ENCODE data around the gene GJA3. TPM values are rescaled to one million over a fixed set of nuclear protein-coding genes. Genes with fewer than 3 reads are reported as not detected.
A peak's percentile ranks its signal among the peaks of the same experiment; 100 is the strongest.

GJA3 gene
- total and polyA plus RNA-seq, 2 of the 8 experiments (the other 6 are each of a cell fraction or from before 2014, with no cell fraction given): 0.12 to 0.60 TPM

- H2BK5ac ChIP-seq (ENCODE audit: low read depth, low read length): no peak overlapping the region
- DNase-seq (ENCODE audit: low read depth in 1 of 2, low spot score in 2 of 2) (peak in 1 of 2 experiments; percentile 39), FAIRE-seq (no peak)
- CTCF ChIA-PET (ENCODE audit: partially characterized antibody): interaction anchor here (0.6 to 1.7 kb wide), 9 partner anchors 13 to 159 kb away, joined by 3 to 10 read pairs (median 4); no protein-coding TSS in a partner anchor
- no peak overlapping the region for H4K8ac ChIP-seq (ENCODE audit: extremely low read depth, insufficient read depth, low read length)
- H3K56ac ChIP-seq (replicated peaks; ENCODE audit: insufficient read length, low read depth, low read length): no peak overlapping the region
- H3K27ac ChIP-seq (ENCODE audit: low read depth, low read length): no peak overlapping the region
- H3K23me2 ChIP-seq (ENCODE audit: low read depth, low read length): no peaks in the 10 kb centered on the region
- TF ChIP-seq CHD2 (IDR thresholded peaks at IDR 0.05; ENCODE audit: low read length): no peak
- TF ChIP-seq BCL11A (IDR thresholded peaks at IDR 0.05; ENCODE audit: low read depth in 2 of 2, low read length in 2 of 2): no peak
- no peak for TF ChIP-seq SRF (IDR thresholded peaks at IDR 0.05; ENCODE audit: low read depth, low read length)
- no peak for TF ChIP-seq GABPA (IDR thresholded peaks at IDR 0.05; ENCODE audit: borderline replicate concordance, insufficient read depth, low read length)
- TF ChIP-seq GTF2F1 (IDR thresholded peaks at IDR 0.05; ENCODE audit: borderline replicate concordance, low read depth, low read length): no peak
- TF ChIP-seq TAF1 (IDR thresholded peaks at IDR 0.05; ENCODE audit: low read depth, low read length): no peak
- TF ChIP-seq KDM4A (IDR thresholded peaks at IDR 0.05; ENCODE audit: low read depth, low read length, severe bottlenecking): no peak
- TF ChIP-seq SAP30 (IDR thresholded peaks at IDR 0.05; ENCODE audit: insufficient read depth, insufficient replicate concordance, low read length): no peak
- no peak for TF ChIP-seq POU5F1 (IDR thresholded peaks at IDR 0.05; ENCODE audit: low read depth, low read length)
- H4K91ac ChIP-seq (replicated peaks; ENCODE audit: insufficient read length, low read length): no peak overlapping the region
- 90% methylated on average over 12 of the region's 12 CpGs; no CpG with 5 or more reads in 1 of the 2 experiments for WGBS, 2 experiments (ENCODE audit: extremely low coverage in 1 of 2, insufficient coverage in 1 of 2, insufficient read length in 1 of 2, insufficient replicate concordance in 2 of 2, low coverage in 1 of 2, low lambda C conversion rate in 2 of 2, missing lambda C conversion rate in 1 of 2)
- no peaks in the 10 kb centered on the region for H3K79me2 ChIP-seq (ENCODE audit: control insufficient read depth in 1 of 2, insufficient read depth in 2 of 2, low read length in 2 of 2)
- no peak overlapping the region for H3K14ac ChIP-seq (ENCODE audit: insufficient read length)
- no peak overlapping the region for H3K9ac ChIP-seq (replicated peaks in 1 of 4; ENCODE audit: extremely low read depth in 1 of 4, low read depth in 3 of 4, low read length in 3 of 4)
- no peak overlapping the region for H3K4me2 ChIP-seq (ENCODE audit: insufficient read depth in 1 of 2, low read depth in 2 of 2, low read length in 2 of 2)
- H2BK12ac ChIP-seq (ENCODE audit: low read depth, low read length): no peak overlapping the region
- no peak overlapping the region for H3K4ac ChIP-seq (replicated peaks; ENCODE audit: insufficient read length, low read depth, low read length)
- H2BK120ac ChIP-seq (replicated peaks; ENCODE audit: low read depth, low read length): no peak overlapping the region
- no peak overlapping the region for H2BK20ac ChIP-seq (ENCODE audit: low read length)
- no peak overlapping the region for H2AFZ ChIP-seq (ENCODE audit: low read length)
- no peaks in the 10 kb centered on the region for H4K20me1 ChIP-seq (replicated peaks in 1 of 2; ENCODE audit: control insufficient read depth in 1 of 2, insufficient read depth in 2 of 2, low read length in 2 of 2)
- no peak overlapping the region for H2BK15ac ChIP-seq (ENCODE audit: low read length)
- no peak overlapping the region for H3K4me3 ChIP-seq (ENCODE audit: extremely low read depth in 1 of 4, insufficient read depth in 2 of 4, low read depth in 3 of 4, low read length in 4 of 4)
- H3K18ac ChIP-seq (ENCODE audit: extremely low read depth, low read length): no peak overlapping the region
- peaks cover 0 to 4% (median 2%) of the 10 kb centered on the region in 4 experiments; a peak in 3 of 7 replicates for H3K27me3 ChIP-seq (replicated peaks in 1 of 4; ENCODE audit: control insufficient read depth in 3 of 4, extremely low read depth in 1 of 4, insufficient read depth in 3 of 4, low read length in 3 of 4)
- POLR2A ChIA-PET (ENCODE audit: partially characterized antibody): no interaction called here
- H3K36me3 ChIP-seq (ENCODE audit: control insufficient read depth in 2 of 4, insufficient read depth in 4 of 4, low read length in 3 of 4): no peaks in the 10 kb centered on the region
- H3K79me1 ChIP-seq (ENCODE audit: low read depth, low read length): no peaks in the 10 kb centered on the region
- no peaks in the 10 kb centered on the region for H3K9me3 ChIP-seq (ENCODE audit: insufficient read depth in 2 of 2, low read depth in 1 of 2, low read length in 1 of 2)
- H3K23ac ChIP-seq (ENCODE audit: insufficient read length): no peak overlapping the region
- no peak overlapping the region for H4K5ac ChIP-seq (ENCODE audit: insufficient read length, low read depth, low read length)
- H2AK5ac ChIP-seq (ENCODE audit: low read depth, low read length): no peak overlapping the region
- no peaks in the 10 kb centered on the region; a peak in 1 of 7 replicates for H3K4me1 ChIP-seq (replicated peaks in 1 of 4; ENCODE audit: control insufficient read depth in 3 of 4, insufficient read depth in 4 of 4, low read length in 3 of 4)
These were observed 16.6 kb downstream of the GJA3 start for GRCh38 chr13:20144141-20144850.
